ENCODE measurements around the gene BCLAF1. TPM values are rescaled to one million over a fixed set of nuclear protein-coding genes. Genes with fewer than 3 reads are reported as not detected.

BCLAF1 gene
- total RNA-seq: 100 to 1,000 TPM; 108 to 252 (median 151) TPM

- 0 to 1% methylated on average over 31 to 57 of the region's 60 CpGs for WGBS, 2 donors
- Histone ChIP-seq H3K27me3 (no peaks in the 10 kb centered on the region), H3K9me3 (no peaks in the 10 kb centered on the region), H3K4me1 (peaks cover 0 to 50% (median 32%) of the 10 kb centered on the region in 4 donors), H3K4me3 (peak within 1 kb of the TSS; percentile 93 to 99 (median 97)), H3K27ac (peak within 1 kb of the TSS; percentile 98 to 100 (median 100)), H3K36me3 (no peaks in the 10 kb centered on the region)
- peak in 1 of 5 experiments; percentile 34 for TF ChIP-seq CTCF (IDR thresholded peaks at IDR 0.05)
- peak; percentile 95 to 100 for TF ChIP-seq POLR2A (IDR thresholded peaks at IDR 0.05)
- TF ChIP-seq EP300 (IDR thresholded peaks at IDR 0.05): peak; percentile 93 to 100
- DNase-seq (ENCODE audit: low spot score in 2 of 2): peak; percentile 99
Measured at GRCh38 chr6:136289579-136290409, at the start of gene BCLAF1. TSS of gene BCLAF1 (minus strand) at chr6:136289846. CDS start at chr6:136279866, 9,980 bp downstream.

- no peaks in the 10 kb centered on the region for H3K27me3 ChIP-seq
- no peak overlapping the region for H3K4me3 ChIP-seq
- H3K36me3 ChIP-seq: no peaks in the 10 kb centered on the region
- no peak for DNase-seq (ENCODE audit: low spot score in 2 of 2)
- WGBS, 2 donors: 72 to 74% methylated on average over 4 of the region's 4 CpGs
- no peaks in the 10 kb centered on the region for H3K4me1 ChIP-seq
- no peak overlapping the region for H3K27ac ChIP-seq
- H3K9me3 ChIP-seq: no peaks in the 10 kb centered on the region
- TF ChIP-seq EP300 (IDR thresholded peaks at IDR 0.05) (no peak), POLR2A (IDR thresholded peaks at IDR 0.05) (no peak), CTCF (IDR thresholded peaks at IDR 0.05) (no peak)
Measured at GRCh38 chr6:136338486-136338885, 48.8 kb upstream of the BCLAF1 start.

GRCh38 chr6:136337606-136338005 lies 48.0 kb upstream of the BCLAF1 start:
- TF ChIP-seq CTCF (IDR thresholded peaks at IDR 0.05) (no peak), POLR2A (IDR thresholded peaks at IDR 0.05) (no peak), EP300 (IDR thresholded peaks at IDR 0.05) (no peak)
- no peak overlapping the region for H3K27ac ChIP-seq
- 84 to 91% methylated on average over 3 of the region's 3 CpGs for WGBS, 2 donors
- H3K9me3 ChIP-seq: no peaks in the 10 kb centered on the region
- H3K36me3 ChIP-seq: no peaks in the 10 kb centered on the region
- no peaks in the 10 kb centered on the region for H3K4me1 ChIP-seq
- H3K4me3 ChIP-seq: no peak overlapping the region
- no peaks in the 10 kb centered on the region for H3K27me3 ChIP-seq
- no peak for DNase-seq (ENCODE audit: low spot score in 2 of 2)

GRCh38 chr6:136337121-136337520 lies 47.5 kb upstream of the BCLAF1 start:
- Histone ChIP-seq H3K9me3 (no peaks in the 10 kb centered on the region), H3K4me3 (no peak overlapping the region), H3K27me3 (no peaks in the 10 kb centered on the region), H3K4me1 (no peaks in the 10 kb centered on the region), H3K36me3 (no peaks in the 10 kb centered on the region), H3K27ac (no peak overlapping the region)
- WGBS, 2 donors: 92 to 93% methylated on average over 3 of the region's 3 CpGs
- DNase-seq (ENCODE audit: low spot score in 2 of 2): no peak
- no peak for TF ChIP-seq POLR2A (IDR thresholded peaks at IDR 0.05)
- TF ChIP-seq EP300 (IDR thresholded peaks at IDR 0.05): no peak
- no peak for TF ChIP-seq CTCF (IDR thresholded peaks at IDR 0.05)

- H3K4me3 ChIP-seq: no peak overlapping the region
- 86 to 87% methylated on average over 12 of the region's 12 CpGs for WGBS, 2 donors
- no peak overlapping the region for H3K27ac ChIP-seq
- TF ChIP-seq POLR2A (IDR thresholded peaks at IDR 0.05): no peak
- DNase-seq (ENCODE audit: low spot score in 2 of 2): no peak
- no peaks in the 10 kb centered on the region for H3K36me3 ChIP-seq
- H3K9me3 ChIP-seq: no peaks in the 10 kb centered on the region
- H3K4me1 ChIP-seq: no peaks in the 10 kb centered on the region
- H3K27me3 ChIP-seq: no peaks in the 10 kb centered on the region
Measured at GRCh38 chr6:136335736-136336363, 46.2 kb upstream of the BCLAF1 start.

All from tibial nerve (tissue), 4 donors.